ENCODE results near the gene MRPS18B.
"Not testable (repeated sequence)": the region's sequence is repeated elsewhere in the genome, so short reads cannot be mapped to it uniquely, and the experiment has no call there.

The MRPS18B gene

DNA sequence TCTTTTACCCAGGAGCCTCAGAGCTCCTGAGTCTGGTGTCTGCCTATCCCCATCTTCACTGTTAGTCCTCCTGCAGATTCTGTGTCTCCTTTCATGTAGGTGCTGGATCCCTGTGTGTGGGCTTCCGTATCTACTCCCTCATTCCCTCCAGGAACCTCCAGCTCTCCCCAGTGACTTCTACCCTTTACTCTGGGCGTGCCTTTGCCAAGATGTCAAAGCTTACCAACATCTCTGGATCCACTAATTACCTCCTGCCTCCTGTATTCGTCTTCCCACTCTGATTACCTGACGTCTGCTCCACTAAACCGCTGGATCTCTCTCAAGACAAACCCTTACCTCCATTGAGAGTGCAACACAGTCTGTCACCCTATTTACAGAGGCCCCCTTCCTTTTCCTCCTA is 27.1 kb downstream of the MRPS18B start:
- DNase-seq: no peak

DNA sequence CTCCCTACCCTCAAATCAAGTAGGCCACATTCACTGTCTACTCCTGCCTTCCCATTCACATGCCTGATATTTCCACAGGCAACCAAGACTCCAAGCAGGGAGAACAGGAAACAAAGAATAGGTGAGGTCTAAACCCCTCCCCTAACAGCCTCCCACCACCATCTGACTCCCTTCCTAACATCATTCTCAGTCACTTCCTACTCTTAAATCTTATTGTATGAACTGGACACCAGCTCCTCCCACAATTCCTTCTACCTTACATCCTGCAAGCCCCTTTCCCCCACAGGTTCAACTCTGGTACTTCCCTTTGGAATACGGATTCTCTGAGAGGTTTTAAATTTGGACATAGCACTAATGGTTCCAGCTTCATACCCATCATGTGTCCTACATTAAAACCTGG is 28.3 kb downstream of the MRPS18B start:
- no peak for DNase-seq

DNA sequence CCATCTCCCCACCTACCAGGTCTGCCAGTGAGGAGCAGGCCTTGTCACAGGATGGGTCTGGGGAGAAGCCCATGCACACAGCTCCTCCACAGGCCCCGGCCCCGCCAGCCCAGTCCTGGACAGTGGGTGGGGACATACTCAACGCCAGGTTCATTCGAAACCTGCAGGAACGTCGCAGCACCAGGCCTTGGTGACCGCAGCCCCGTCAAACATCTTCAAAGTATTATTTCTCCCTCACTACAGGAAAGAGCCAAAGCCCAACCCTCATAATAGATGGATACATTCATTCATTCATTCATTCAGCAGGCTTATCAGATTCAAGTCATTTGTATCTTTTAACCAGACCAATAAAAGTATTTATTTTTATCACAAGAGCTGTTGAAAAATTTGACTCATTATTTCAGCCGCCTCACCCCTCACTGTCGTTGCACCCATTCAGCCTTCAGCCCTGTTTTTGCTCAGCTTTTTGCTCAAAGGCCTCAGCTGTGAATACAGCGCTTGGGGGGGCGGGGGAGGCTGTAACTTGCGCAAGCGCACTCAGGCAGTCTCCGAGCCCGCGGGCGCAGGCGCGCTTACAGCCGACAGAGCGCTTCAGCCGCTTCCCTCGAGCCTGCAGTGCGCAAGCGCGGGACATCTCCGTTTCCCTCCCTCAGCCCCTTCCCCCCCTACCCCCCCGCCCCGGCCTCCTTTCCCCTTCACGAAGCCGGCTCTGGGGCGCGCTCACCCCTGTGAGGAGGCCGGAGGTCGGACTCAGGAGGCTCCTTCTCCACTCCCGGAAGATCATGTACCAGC is 29.0 kb downstream of the MRPS18B start, which contains the start of gene C6orf136:
C6orf136 (plus strand) TSS at position 684 of the 792 bp plus-strand sequence; CDS start at position 783, 99 bp downstream.
- peak; percentile 88 to 94 (median 93) for DNase-seq

DNA sequence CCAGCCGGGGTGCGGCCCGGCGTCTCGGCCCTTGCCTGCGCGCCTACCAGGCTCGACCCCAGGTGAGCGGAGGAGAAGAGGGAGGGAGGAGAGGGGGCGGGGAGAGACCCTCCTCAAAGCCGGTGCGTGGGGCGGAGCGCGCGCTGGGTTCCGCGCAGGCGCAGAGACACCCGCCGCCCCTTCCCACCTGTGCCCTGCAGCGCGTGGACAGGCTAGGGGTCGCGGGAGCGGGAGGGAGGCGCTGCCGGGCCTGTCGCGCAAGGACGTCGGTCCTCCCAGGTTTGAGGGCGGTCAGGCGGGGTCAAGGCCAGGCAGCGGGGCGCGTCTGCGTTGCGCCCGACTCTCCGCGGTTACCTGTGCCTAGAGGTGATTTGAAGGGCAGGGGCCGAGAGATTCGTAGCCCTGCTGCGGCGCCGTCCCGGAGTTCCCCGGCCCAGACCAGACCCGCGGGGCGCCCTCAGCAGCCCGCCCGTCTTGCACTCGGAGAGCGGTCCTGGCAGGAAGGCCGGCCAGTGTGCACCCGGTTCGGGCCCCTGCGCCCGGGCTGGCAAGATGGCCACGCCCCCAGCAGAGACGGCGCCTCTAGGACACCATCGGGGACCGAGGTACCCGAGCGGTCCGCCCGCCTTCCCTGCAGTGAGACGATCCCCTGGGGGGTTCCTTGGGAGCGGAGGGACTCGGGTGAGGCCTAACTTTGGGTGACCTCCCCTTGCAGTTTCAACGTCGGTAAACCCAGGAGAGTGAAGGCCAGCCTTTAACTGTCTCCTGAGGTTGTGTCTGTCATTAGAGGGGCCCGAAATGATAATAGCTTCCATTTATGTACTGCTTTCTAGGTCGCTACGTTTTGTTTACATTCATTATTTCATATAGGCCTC is 29.8 kb downstream of the MRPS18B start:
- DNase-seq: peak; percentile 47 to 86 (median 72)

DNA sequence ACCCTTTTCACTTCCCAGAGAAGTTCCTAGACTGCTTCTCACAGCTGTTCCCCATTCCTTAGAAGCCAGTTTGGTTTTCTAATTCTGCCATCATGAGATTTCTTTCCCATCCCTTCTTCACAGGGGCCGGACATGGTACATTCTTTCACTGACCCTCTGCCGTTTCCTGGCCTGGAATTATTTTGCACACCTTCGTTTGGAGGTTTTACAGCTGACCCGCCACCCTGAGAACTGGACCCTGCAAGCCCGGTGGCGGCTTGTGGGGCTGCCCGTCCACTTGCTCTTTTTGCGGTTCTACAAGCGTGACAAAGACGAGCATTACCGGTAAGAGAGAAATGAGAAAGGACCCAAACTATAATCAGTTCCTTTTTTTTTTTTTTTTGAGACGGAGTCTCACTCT is 33.5 kb downstream of the MRPS18B start:
- DNase-seq: no peak

DNA sequence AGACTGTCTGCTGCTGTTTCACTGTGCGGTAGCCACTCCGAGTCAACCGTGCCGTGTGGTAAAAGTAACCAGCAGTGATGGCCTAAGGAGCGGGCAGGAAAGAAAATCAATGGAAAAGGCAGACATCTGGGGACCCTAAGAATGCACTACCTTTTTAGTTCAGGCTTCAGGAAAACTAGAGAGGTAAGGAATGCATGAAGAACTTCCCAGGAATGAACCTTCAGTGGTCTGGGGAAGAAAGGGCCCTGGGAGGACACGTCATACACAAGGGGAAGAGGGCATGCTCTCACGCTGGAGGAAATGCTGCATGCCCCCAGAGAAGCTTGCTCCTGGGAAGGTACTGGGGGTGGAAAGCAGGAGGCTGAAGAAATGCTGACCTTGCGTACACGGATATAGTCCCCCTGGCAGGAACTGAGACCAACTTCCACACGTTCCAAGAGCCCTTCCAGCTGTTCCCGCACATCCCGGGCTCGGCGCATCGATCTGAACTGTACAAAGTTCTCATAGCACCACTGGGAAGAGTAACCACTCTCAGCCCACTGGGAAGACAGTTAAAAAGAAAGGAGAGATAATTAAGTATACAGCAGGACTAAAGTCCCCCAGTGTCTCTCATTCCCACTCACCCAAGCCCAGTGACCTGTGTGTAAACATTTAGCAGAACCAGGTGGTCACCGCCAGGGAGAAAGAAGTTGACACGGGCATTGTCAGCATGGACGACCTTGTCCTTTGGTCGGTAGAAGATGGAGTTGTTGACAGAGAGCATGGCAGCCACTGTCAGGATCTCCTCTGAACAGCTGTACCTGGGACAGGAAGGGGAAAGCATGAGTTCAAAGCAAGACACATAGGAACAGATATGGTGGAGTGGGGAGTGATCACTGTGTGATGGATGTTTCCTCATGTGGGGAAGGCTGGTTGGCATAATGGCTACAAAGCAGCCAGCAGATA is 37.4 kb downstream of the MRPS18B start:
- no peak for DNase-seq

DNA sequence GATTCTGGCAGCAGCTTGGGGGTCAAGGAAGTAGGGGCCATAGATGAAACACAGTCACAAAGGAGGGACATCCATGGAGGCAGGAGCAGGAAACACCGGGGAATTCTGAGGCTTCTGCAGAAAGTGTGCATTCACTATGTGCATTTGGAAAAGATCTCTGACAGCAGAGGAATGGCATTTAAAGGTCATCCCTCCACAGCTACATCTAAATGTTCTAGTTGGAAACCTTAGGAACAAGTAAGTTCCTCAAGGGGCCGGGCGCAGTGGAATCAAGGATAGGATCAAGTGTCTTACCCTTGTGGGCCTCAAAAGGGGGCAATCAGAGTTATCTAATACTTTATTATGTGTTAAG is 38.1 kb downstream of the MRPS18B start:
- DNase-seq: no peak

DNA sequence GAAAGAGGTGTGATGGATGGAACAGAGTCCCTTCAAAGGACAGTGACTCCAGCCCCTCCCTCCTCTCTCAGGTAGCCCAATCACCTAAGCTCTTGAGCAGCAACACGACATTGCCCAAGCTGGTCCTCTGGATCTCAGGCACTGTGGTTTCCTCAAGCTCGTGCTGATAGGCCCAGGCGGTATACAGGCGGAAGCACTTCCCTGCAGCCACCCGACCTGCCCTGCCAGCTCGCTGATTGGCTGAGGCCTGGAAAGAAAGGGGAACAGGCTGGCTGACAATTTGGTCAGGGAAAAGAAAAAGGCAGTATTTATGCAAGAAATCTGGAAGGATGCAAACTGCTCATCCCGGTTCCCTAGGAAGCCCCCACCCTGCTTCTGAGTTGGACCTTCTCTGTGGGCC is 38.9 kb downstream of the MRPS18B start:
- no peak for DNase-seq

DNA sequence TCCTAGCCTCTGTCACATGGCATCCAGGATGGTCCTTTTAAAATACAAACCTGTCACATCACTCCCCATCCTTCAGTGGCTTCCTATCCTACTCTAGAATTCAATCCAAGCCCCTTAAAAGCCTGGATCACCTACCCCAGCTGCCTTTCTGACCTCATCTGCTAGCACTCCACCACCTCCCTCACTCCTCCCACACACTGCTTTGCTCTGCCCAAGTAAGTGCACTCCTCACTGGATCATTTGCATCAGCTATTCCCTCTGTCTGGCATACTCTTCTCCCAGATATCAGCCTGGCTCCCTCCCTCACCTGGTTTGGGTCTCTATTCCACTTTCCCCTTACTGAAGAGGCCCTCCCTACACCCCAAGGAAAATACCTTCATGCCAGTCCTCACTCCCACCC is 39.8 kb downstream of the MRPS18B start:
- DNase-seq: no peak

DNA sequence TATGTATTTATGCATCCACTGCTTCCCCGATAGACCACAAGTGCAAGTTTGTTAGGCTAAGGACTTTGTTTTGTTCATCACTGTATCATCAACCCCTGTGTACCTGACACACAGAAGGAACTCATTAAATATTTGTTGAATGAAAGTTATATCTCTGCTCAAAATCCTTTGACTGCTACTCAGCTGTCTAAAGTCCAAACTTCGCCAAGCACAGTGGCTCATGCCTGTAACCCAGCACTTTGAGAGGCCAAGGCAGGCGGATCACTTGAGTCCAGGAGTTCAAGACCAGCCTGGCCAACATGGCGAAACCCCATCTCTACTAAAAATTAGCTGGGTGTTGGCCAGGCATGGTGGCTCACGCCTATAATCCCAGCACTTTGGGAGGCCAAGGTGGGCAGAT is 40.3 kb downstream of the MRPS18B start:
- not testable (repeated sequence) for DNase-seq

DNA sequence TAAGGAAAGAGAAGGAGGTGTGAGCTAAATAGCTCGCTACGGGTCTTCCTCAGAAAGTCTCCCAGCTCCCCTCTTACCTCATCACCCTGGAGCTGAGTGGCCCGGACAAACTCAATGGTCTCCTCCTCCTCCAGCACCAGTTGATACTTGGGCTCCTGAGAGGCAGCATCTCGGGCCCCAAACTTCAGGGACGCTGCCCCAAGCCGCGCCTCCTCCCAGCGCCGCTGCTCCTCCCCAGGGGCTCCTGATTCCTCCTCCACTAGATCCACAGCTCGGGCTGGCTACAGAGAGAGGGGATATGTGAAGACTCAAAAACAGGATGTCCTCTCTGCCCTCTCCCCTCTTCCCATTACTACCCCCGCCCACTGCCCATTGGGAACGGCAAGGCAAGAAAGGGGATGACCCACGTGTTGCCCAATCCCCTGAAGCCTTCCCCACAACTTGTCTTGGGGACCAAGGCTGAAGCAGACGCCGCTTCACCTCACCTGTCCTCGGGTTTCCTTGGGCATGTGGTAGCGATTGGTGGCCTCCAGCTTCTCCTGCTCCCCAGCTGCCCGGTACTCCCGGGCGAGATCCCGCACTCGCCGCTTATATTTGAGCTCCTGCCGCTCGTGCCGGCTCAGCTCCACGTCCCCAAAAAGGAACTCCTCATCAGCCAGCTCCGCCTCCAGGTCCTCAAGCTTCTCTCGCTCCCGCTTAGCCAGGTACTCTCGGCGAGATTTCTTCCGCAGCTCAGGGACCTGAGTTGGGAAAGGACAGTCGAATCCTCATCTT is 47.5 kb downstream of the MRPS18B start:
- no peak for DNase-seq

DNA sequence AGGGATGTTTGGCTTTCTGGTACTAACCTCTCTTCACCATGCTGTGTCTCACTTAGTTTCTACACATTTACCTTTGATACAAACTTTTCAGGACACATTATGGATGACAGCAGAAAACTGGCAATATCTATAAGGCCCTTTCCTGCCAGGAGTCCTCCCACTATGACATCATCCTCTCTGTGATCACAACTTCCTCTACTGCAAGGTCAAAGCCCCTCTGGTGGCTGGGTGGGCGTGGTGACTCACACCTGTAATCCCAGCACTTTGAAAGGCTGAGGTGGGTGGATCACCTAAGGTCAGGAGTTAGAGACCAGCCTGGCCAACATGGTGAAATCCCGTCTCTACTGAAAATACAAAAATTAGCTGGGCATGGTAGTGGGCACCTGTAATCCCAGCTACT is 48.7 kb downstream of the MRPS18B start:
- not testable (repeated sequence) for DNase-seq

DNA sequence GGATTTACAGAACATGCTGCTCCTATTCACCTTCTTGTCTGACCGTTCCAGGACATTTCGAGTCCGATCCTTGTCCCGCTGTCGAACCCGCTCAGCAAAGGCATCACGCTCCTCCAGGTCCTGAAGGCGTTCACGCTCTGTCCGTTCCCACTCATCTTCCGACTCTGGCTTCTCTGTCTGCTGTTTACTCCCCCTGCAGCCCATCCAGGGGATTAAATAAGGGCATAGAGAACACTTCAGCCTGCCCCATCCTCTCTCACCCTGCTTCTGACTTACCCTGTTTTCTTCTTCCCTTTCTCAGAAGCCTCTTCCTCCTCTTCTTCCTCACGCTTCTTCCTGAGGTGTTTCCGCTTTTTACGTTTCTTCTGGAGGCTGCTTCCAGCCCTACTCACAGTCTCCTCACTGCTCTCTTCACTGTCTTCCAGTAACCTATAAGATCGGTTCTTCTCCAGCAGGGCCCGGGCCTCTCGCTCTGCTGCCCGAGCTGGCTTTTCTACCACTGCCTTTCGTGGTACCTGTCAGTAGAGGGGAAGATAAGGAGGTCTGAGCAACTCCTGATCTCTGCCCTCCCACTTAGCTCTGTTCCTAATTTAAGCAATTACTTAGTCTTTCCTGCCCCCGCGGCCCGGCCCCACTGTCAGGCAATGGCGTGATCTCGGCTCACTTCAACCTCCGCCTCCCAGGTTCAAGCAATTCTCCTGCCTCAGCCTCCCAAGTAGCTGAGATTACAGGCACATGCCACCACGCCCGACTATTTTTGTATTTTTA is 53.3 kb downstream of the MRPS18B start:
- no peak for DNase-seq

DNA sequence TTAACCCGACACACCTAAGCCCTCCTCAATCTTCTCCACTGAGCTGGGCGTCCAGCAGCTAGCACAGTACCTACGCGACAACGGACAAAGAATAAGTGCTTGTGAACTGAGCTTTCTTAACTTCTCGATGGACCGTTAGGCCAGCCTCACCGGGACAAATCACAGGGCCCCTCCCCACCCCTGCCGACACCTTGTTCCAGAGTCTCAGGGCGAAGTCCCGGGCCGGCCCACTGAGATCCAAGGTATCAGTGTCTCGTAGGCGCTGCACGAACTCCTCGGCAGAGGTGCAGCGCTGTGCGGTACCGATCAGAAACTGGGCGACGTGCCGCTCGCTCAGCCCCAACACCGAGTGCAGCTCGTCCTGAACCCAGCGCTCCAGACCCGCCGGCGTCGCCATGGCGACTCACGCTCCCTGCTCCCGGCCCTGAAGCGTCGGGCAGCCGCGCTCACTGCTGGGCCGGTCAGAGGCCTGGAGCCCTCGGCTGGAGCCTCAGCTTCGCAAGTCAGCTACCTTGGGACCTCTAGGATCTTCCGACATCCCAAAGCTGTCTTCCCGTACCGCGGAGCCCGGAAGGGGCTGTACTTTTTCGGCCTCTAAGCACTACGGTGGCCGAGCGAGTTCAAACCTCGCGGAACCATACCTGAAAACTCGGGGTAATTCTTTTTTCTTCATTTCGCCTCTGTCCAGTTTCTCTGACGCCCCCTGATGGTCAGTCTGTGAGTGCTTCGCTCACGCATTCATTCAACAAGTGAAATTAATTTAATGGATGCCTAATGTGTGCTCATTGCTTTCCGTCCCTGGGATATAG is 55.0 kb downstream of the MRPS18B start, which contains the start of gene DHX16:
DHX16 (minus strand) TSS at position 562 of the 809 bp plus-strand sequence; CDS start at position 397, 165 bp downstream.
- peak; percentile 71 to 86 (median 81) for DNase-seq

Measured in stimulated activated naive CD4-positive, alpha-beta T cell (primary cell).